Osteoblast (primary cell): Measurements from ENCODE around the gene ITGA3. TPM values are rescaled to one million over a fixed set of nuclear protein-coding genes. Genes with fewer than 3 reads are reported as not detected.

Experiments used
- DNase-seq: peaks from one replicate; pipeline ENCODE4 v3.0.0; 2011; ENCODE audit warnings: low spot score, mixed read lengths; ENCODE audit not compliant: insufficient read length; ENCODE audit errors: missing footprints
- H2AFZ ChIP-seq: 2 replicates; pipeline ENCODE4 v1.6.0; 2011; ENCODE audit warnings: mild to moderate bottlenecking, low read length
- H3K27ac ChIP-seq: 2 replicates; pipeline ENCODE4 v1.5.1; 2011; ENCODE audit warnings: mild to moderate bottlenecking, low read depth, low read length, moderate library complexity
- H3K27me3 ChIP-seq: 2 replicates; pipeline ENCODE4 v1.6.0; 2012; ENCODE audit warnings: mild to moderate bottlenecking, control low read depth, inconsistent platforms, low read length, moderate library complexity; ENCODE audit not compliant: insufficient read depth
- H3K36me3 ChIP-seq: 2 replicates; pipeline ENCODE4 v1.5.1; 2011; ENCODE audit warnings: mild to moderate bottlenecking, low read length, control low read depth, moderate library complexity; ENCODE audit not compliant: insufficient read depth
- H3K4me1 ChIP-seq: 2 replicates; pipeline ENCODE4 v1.5.1; 2011; ENCODE audit warnings: mild to moderate bottlenecking, low read length, control low read depth, moderate library complexity; ENCODE audit not compliant: insufficient read depth
- H3K4me2 ChIP-seq: 2 replicates; pipeline ENCODE4 v1.6.0; 2011; ENCODE audit warnings: mild to moderate bottlenecking, low read length; ENCODE audit not compliant: insufficient read depth
- H3K4me3 ChIP-seq: fragments of 200-600 bp; sonication (generic); 3 replicates; pipeline ENCODE4 v1.5.1; 2012; ENCODE audit warnings: mild to moderate bottlenecking, low read length, inconsistent platforms; ENCODE audit not compliant: insufficient read depth
- H3K79me2 ChIP-seq: 2 replicates; pipeline ENCODE4 v1.6.0; 2012; ENCODE audit warnings: mild to moderate bottlenecking, low read length, control low read depth, inconsistent platforms; ENCODE audit not compliant: insufficient read depth
- H3K9me3 ChIP-seq: 2 replicates; pipeline ENCODE4 v1.5.1; 2011; ENCODE audit warnings: low read depth, low read length, control low read depth
- H4K20me1 ChIP-seq: 2 replicates; pipeline ENCODE4 v1.6.0; 2012; ENCODE audit warnings: mild to moderate bottlenecking, low read length, control low read depth; ENCODE audit not compliant: insufficient read depth
- CTCF ChIP-seq: IDR thresholded peaks from 2 replicates; pipeline ENCODE4 v1.5.1; 2011; ENCODE audit warnings: mild to moderate bottlenecking, low read depth, low read length, moderate library complexity; ENCODE audit errors: extremely low read depth
- total RNA-seq: library from RNA; depleted of rRNA; stranded (reverse); fragments of >200 nt; gene quantifications from 2 replicates; pipeline ENCODE4 v1.2.3, GENCODE V29; 2012

ITGA3 gene
- total RNA-seq, 1 donor, result 81.4 TPM

GRCh38 chr17:50093807-50094206 is 37.9 kb downstream of the ITGA3 start:
- H3K27me3 ChIP-seq, result no peaks in the 10 kb centered on the region
- TF ChIP-seq CTCF, result no peak
- H2AFZ ChIP-seq, result peak overlapping the region; percentile 93
- peak overlapping the region; percentile 98 for H3K4me3 ChIP-seq
- peaks cover 36% of the 10 kb centered on the region for H3K36me3 ChIP-seq
- peak overlapping the region; percentile 53 for H3K27ac ChIP-seq
- H3K79me2 ChIP-seq, result peaks cover 9% of the 10 kb centered on the region
- DNase-seq, result no peak
- H3K4me1 ChIP-seq, result peaks cover 23% of the 10 kb centered on the region
- H3K4me2 ChIP-seq, result peak overlapping the region; percentile 100
- no peaks in the 10 kb centered on the region for H3K9me3 ChIP-seq
- H4K20me1 ChIP-seq, result peaks cover 1% of the 10 kb centered on the region

GRCh38 chr17:50094243-50094752 is 38.4 kb downstream of the ITGA3 start:
- peak; percentile 96 for DNase-seq
- Histone ChIP-seq H3K27ac (peak overlapping the region; percentile 53), H3K79me2 (peaks cover 9% of the 10 kb centered on the region), H3K36me3 (peaks cover 36% of the 10 kb centered on the region), H3K4me1 (peaks cover 23% of the 10 kb centered on the region), H3K4me3 (peak overlapping the region; percentile 98), H2AFZ (peak overlapping the region; percentile 93), H3K9me3 (no peaks in the 10 kb centered on the region), H3K4me2 (peak overlapping the region; percentile 100), H4K20me1 (no peaks in the 10 kb centered on the region), H3K27me3 (no peaks in the 10 kb centered on the region)
- TF ChIP-seq CTCF, result peak; percentile 92

GRCh38 chr17:50094753-50095619 is 39.1 kb downstream of the ITGA3 start, which contains the start of gene PDK2:
PDK2 (plus strand) TSS chr17:50095351; CDS start chr17:50095436, 85 bp downstream.
- TF ChIP-seq CTCF, result no peak

GRCh38 chr17:50095626-50096037 is 39.7 kb downstream of the ITGA3 start:
- Histone ChIP-seq H3K4me2 (peak overlapping the region; percentile 100), H3K36me3 (peaks cover 24% of the 10 kb centered on the region), H3K79me2 (peaks cover 9% of the 10 kb centered on the region), H3K4me1 (peaks cover 34% of the 10 kb centered on the region), H4K20me1 (peaks cover 8% of the 10 kb centered on the region), H2AFZ (peak overlapping the region; percentile 29), H3K27ac (peak overlapping the region; percentile 51), H3K27me3 (no peaks in the 10 kb centered on the region), H3K4me3 (peak overlapping the region; percentile 98), H3K9me3 (no peaks in the 10 kb centered on the region)
- no peak for TF ChIP-seq CTCF
- DNase-seq, result peak; percentile 83

More at GRCh38 chr17:50094753-50095619, 39.1 kb downstream of the ITGA3 start, which contains the start of gene PDK2:
- Histone ChIP-seq H3K4me1 (peaks cover 27% of the 10 kb centered on the region), H3K79me2 (peaks cover 9% of the 10 kb centered on the region), H3K36me3 (peaks cover 29% of the 10 kb centered on the region), H3K27me3 (no peaks in the 10 kb centered on the region), H3K27ac (peak within 1 kb of the TSS; percentile 53), H3K9me3 (no peaks in the 10 kb centered on the region), H4K20me1 (peaks cover 3% of the 10 kb centered on the region), H3K4me3 (peak within 1 kb of the TSS; percentile 98), H3K4me2 (peak within 1 kb of the TSS; percentile 100), H2AFZ (peak within 1 kb of the TSS; percentile 93)
- DNase-seq, result peak; percentile 100
